HCT116 (cell line): ENCODE results near the gene SLC28A3. TPM values are rescaled to one million over a fixed set of nuclear protein-coding genes. Genes with fewer than 3 reads are reported as not detected.

Experiments used
- ATAC-seq: fragments of 200-7000 bp; cut with Tn5 transposase; 2 replicates; pipeline ENCODE4 v1.9.1; 2020; ENCODE audit warnings: mild to moderate bottlenecking, moderate library complexity
- BruUV-seq: library from RNA; stranded (reverse); fragments of 400-500 nt; replicated peaks from 2 replicates; lab custom pipeline; 2021; lab: Mats Ljungman, UMichigan
- CTCF ChIA-PET: fragments of 300-600 bp; sonication (Branson Sonifier 250); formaldehyde crosslinking; loops from one replicate; lab custom pipeline; 2021; ENCODE audit warnings: antibody characterized with exemption; lab: Charles Lee
- POLR2A ChIA-PET: fragments of 300-600, 350-600 bp; sonication (Branson Sonifier 250); formaldehyde crosslinking; loops from one replicate; lab custom pipeline; 2021; ENCODE audit warnings: antibody characterized with exemption; lab: Charles Lee
- RAD21 ChIA-PET, 2 experiments: fragments of 300-600 bp; sonication (Branson Sonifier 250); formaldehyde crosslinking; loops; one replicate each; lab custom pipeline; 2023; ENCODE audit warnings: low total read pairs in 2 of 2; ENCODE audit not compliant: uncharacterized antibody in 2 of 2, unreplicated experiment in 2 of 2, low non-redundant PET in 1 of 2; lab: Charles Lee
- DNase-seq: peaks from one replicate; pipeline ENCODE4 v3.0.0-alpha.2; 2010; ENCODE audit warnings: low read depth, low spot score
- H2AFZ ChIP-seq: fragments of 200-600 bp; shearing (Covaris generic), sonication (generic); 2 replicates; pipeline ENCODE4 v1.6.1; 2017; ENCODE audit warnings: low read depth, mixed run types, mixed read lengths, antibody characterized with exemption, low read length; ENCODE audit not compliant: poor library complexity, severe bottlenecking
- H3K27ac ChIP-seq: 2 replicates; pipeline ENCODE4 v1.5.1; 2012; ENCODE audit warnings: low read depth, low read length
- H3K27me3 ChIP-seq: fragments of 200-600 bp; sonication (generic); 2 replicates; pipeline ENCODE4 v1.6.1; 2016; ENCODE audit warnings: mixed run types, low read length, mixed read lengths; ENCODE audit not compliant: insufficient read depth
- H3K36me3 ChIP-seq, 2 experiments: fragments of 200-500 bp in 1 of 2; fragments of 200-600 bp in 1 of 2; sonication (Bioruptor generic) in 1 of 2; sonication (generic) in 1 of 2; 2 replicates each; pipeline versions ENCODE4 v1.5.1 to v1.6.1; 2014 to 2016; ENCODE audit warnings: low read length in 2 of 2, inconsistent platforms in 1 of 2, mixed read lengths in 1 of 2, mixed run types in 1 of 2; ENCODE audit not compliant: insufficient read depth in 2 of 2, control insufficient read depth in 1 of 2
- H3K4me1 ChIP-seq, 2 experiments: fragments of 200-600 bp in 1 of 2; sonication (generic) in 1 of 2; 2 replicates each; pipeline versions ENCODE4 v1.5.1 to v1.6.1; 2012 to 2017; ENCODE audit warnings: low read length in 2 of 2, inconsistent platforms in 1 of 2, mild to moderate bottlenecking in 1 of 2, mixed read lengths in 1 of 2, mixed run types in 1 of 2, moderate library complexity in 1 of 2; ENCODE audit not compliant: insufficient read depth in 2 of 2, control insufficient read depth in 1 of 2
- H3K4me2 ChIP-seq: fragments of 200-600 bp; sonication (generic); 2 replicates; pipeline ENCODE4 v1.6.1; 2017; ENCODE audit warnings: mixed run types, low read length, mixed read lengths
- H3K4me3 ChIP-seq, 2 experiments: fragments of 200-600 bp in 1 of 2; sonication (generic) in 1 of 2; replicated peaks in 1 of 2; 2 replicates each; pipeline ENCODE4 v1.5.1; 2011 to 2016; ENCODE audit warnings: low read length in 2 of 2, control low read depth in 1 of 2, low read depth in 1 of 2, mild to moderate bottlenecking in 1 of 2, mixed read lengths in 1 of 2, mixed run types in 1 of 2
- H3K79me2 ChIP-seq: fragments of 200-600 bp; sonication (generic); 2 replicates; pipeline ENCODE4 v1.6.1; 2017; ENCODE audit warnings: mild to moderate bottlenecking, mixed run types, low read length, moderate library complexity, mixed read lengths; ENCODE audit not compliant: insufficient read depth
- H3K9ac ChIP-seq: fragments of 200-600 bp; sonication (generic); 2 replicates; pipeline ENCODE4 v1.6.1; 2016; ENCODE audit warnings: low read length, mixed read lengths
- H3K9me2 ChIP-seq: fragments of 200-600 bp; sonication (generic), shearing (Covaris generic); 2 replicates; pipeline ENCODE4 v1.6.1; 2017; ENCODE audit warnings: mixed run types, mild to moderate bottlenecking, moderate library complexity; ENCODE audit not compliant: insufficient read depth
- H3K9me3 ChIP-seq, 2 experiments: fragments of 200-500 bp in 1 of 2; fragments of 200-600 bp in 1 of 2; sonication (Bioruptor generic) in 1 of 2; sonication (generic) in 1 of 2; 2 replicates each; pipeline ENCODE4 v1.6.1; 2014 to 2017; ENCODE audit warnings: low read length in 2 of 2, mixed read lengths in 2 of 2, inconsistent platforms in 1 of 2, low read depth in 1 of 2, mild to moderate bottlenecking in 1 of 2, mixed run types in 1 of 2, moderate library complexity in 1 of 2; ENCODE audit not compliant: control insufficient read depth in 1 of 2, insufficient read depth in 1 of 2
- H4K20me1 ChIP-seq: fragments of 200-600 bp; sonication (generic), shearing (Covaris generic); 2 replicates; pipeline ENCODE4 v1.6.1; 2017; ENCODE audit warnings: mixed run types, mild to moderate bottlenecking, moderate library complexity; ENCODE audit not compliant: insufficient read depth
- CBX3 ChIP-seq: IDR thresholded peaks from 2 replicates; pipeline ENCODE4 v1.6.1; 2012; ENCODE audit warnings: low read depth
- CEBPB ChIP-seq: IDR thresholded peaks from 2 replicates; pipeline ENCODE4 v1.6.1; 2012; ENCODE audit warnings: low read depth
- CTCF ChIP-seq, 3 experiments: fragments of 200-600 bp in 1 of 3; sonication (generic) in 1 of 3; IDR thresholded peaks in 2 of 3; conservative IDR thresholded peaks in 1 of 3; 2 replicates each; pipeline ENCODE4 v1.5.1; 2012 to 2017; ENCODE audit warnings: low read depth in 2 of 3, low read length in 2 of 3, antibody characterized with exemption in 1 of 3, borderline replicate concordance in 1 of 3, control low read depth in 1 of 3, mild to moderate bottlenecking in 1 of 3, mixed read lengths in 1 of 3, mixed run types in 1 of 3, moderate library complexity in 1 of 3; ENCODE audit not compliant: insufficient read depth in 1 of 3
- ELF1 ChIP-seq: IDR thresholded peaks from 2 replicates; pipeline ENCODE4 v1.6.1; 2012; ENCODE audit warnings: low read depth, borderline replicate concordance
- EZH2phosphoT487 ChIP-seq: fragments of 200-600 bp; IDR thresholded peaks from 2 replicates; pipeline ENCODE4 v1.6.1; 2018; ENCODE audit warnings: antibody characterized with exemption, borderline replicate concordance
- POLR2A ChIP-seq: IDR thresholded peaks from 2 replicates; pipeline ENCODE4 v1.7.0; 2011; ENCODE audit warnings: borderline replicate concordance; ENCODE audit not compliant: insufficient read depth, insufficient read length; ENCODE audit errors: extremely low read depth
- POLR2AphosphoS5 ChIP-seq: IDR thresholded peaks from 2 replicates; pipeline ENCODE4 v1.6.1; 2011; ENCODE audit warnings: mild to moderate bottlenecking, low read depth, low read length, moderate library complexity
- RAD21 ChIP-seq: IDR thresholded peaks from 2 replicates; pipeline ENCODE4 v1.6.1; 2012; ENCODE audit warnings: low read depth, mild to moderate bottlenecking
- REST ChIP-seq: IDR thresholded peaks from 2 replicates; pipeline ENCODE4 v1.6.1; 2012; ENCODE audit warnings: low read depth
- SIN3A ChIP-seq: IDR thresholded peaks from 2 replicates; pipeline ENCODE4 v1.6.1; 2012; ENCODE audit warnings: low read depth
- SP1 ChIP-seq: IDR thresholded peaks from 2 replicates; pipeline ENCODE4 v1.6.1; 2012; ENCODE audit warnings: low read depth
- TCF7L2 ChIP-seq: IDR thresholded peaks from 2 replicates; pipeline ENCODE4 v1.7.0; 2011; ENCODE audit warnings: borderline replicate concordance, inconsistent platforms; ENCODE audit not compliant: insufficient read depth, insufficient read length; ENCODE audit errors: extremely low read depth
- YY1 ChIP-seq: IDR thresholded peaks from 2 replicates; pipeline ENCODE4 v1.6.1; 2011; ENCODE audit warnings: low read length, low read depth, moderate library complexity, mild to moderate bottlenecking; ENCODE audit not compliant: insufficient replicate concordance; ENCODE audit errors: extremely low read depth
- ZFX ChIP-seq: fragments of 450-650 bp; IDR thresholded peaks from 2 replicates; pipeline ENCODE4 v1.6.1; 2017
- intact Hi-C: fragments of 100-400 bp; cut with micrococcal nuclease; formaldehyde crosslinking; loops from 2 replicates; pipeline ENCODE4 v1.10.0; 2022
- total RNA-seq: library from RNA; stranded (reverse); gene quantifications from one replicate; pipeline ENCODE4 v1.2.1, GENCODE V29; 2021; ENCODE audit not compliant: unreplicated experiment
- TF ChIP-seq, protein P1 (sequence below): IDR thresholded peaks from 2 replicates; pipeline ENCODE4 v1.6.1; 2012

Gene SLC28A3
- total RNA-seq, 1 experiment from 2014 or later, result not detected

DNA sequence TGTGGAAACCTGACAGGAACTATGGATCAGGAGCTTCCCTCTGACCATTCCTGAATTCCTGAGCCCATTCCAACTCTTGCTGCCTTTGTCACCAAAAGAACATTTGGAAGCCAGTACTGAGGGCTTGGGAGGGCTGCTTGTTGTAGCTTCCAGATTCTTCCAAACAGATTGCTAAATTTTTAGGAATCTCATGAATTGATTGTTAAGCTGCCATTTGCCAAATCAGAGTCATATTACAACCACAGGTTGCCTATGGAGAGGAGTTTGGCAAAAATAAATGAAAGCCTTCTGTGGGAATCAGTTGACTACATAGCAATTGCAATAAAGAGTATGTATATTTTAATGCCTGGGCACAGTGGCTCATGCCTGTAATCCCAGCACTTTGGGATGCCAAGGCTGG lies 39.2 kb upstream of the SLC28A3 start:
- Histone ChIP-seq H2AFZ (no peak overlapping the region), H3K27me3 (no peaks in the 10 kb centered on the region), H3K4me2 (no peak overlapping the region), H3K4me1 (no peaks in the 10 kb centered on the region), H3K79me2 (no peaks in the 10 kb centered on the region), H3K9me3 (no peaks in the 10 kb centered on the region), H3K36me3 (no peaks in the 10 kb centered on the region), H3K9me2 (no peaks in the 10 kb centered on the region), H4K20me1 (no peaks in the 10 kb centered on the region), H3K4me3 (no peak overlapping the region), H3K27ac (no peak overlapping the region), H3K9ac (no peak overlapping the region)
- BruUV-seq, result no TSS peak
- ChIA-PET POLR2A (no interaction called here), CTCF (no interaction called here), RAD21 (no interaction called here)
- intact Hi-C loops, result no loop called here
- ATAC-seq (no peak), DNase-seq (no peak)
- no peak for TF ChIP-seq POLR2A
- TF ChIP-seq CTCF (IDR thresholded peaks at IDR 0.05 in 2 of 3, conservative IDR thresholded peaks at IDR 0.05 in 1 of 3; ENCODE audit: borderline replicate concordance in 1 of 3, insufficient read depth in 1 of 3, low read depth in 2 of 3, low read length in 2 of 3), result no peak
- TF ChIP-seq RAD21, result no peak
- TF ChIP-seq SP1, result no peak
- TF ChIP-seq YY1, result no peak
- TF ChIP-seq, protein P1, sequence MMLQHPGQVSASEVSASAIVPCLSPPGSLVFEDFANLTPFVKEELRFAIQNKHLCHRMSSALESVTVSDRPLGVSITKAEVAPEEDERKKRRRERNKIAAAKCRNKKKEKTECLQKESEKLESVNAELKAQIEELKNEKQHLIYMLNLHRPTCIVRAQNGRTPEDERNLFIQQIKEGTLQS, result no peak
- TF ChIP-seq ZFX, result no peak
- TF ChIP-seq CEBPB, result no peak
- TF ChIP-seq ELF1, result no peak
- TF ChIP-seq REST, result no peak
- TF ChIP-seq EZH2phosphoT487, result no peak
- no peak for TF ChIP-seq CBX3
- no peak for TF ChIP-seq SIN3A
- no peak for TF ChIP-seq POLR2AphosphoS5
- no peak for TF ChIP-seq TCF7L2
